Measurements from ENCODE around the gene SMARCB1.

Gene SMARCB1

DNA sequence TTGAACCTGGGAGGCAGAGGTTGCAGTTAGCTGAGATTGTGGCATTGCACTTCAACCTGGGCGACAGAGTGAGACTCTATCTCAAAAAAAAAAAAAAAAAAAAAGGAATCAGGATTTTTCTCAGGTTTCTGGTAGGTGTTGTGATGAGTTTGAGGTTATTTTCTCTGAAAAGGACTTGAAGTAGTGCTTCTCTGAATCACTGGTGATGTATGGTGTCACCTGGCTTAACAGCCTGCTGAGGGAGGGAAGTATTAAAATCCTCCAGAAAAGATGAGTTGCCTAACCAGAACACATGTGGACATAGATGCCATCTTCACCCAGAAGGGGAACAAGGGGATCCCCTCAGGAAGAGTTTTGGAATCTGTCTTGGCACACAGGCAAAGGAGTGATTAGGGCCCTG, 20.1 kb downstream of the SMARCB1 start:
- no peak overlapping the region for H3K27ac ChIP-seq
- no peak for TF ChIP-seq ZFX (IDR thresholded peaks at IDR 0.05; ENCODE audit: borderline replicate concordance)
- TF ChIP-seq, protein P1, sequence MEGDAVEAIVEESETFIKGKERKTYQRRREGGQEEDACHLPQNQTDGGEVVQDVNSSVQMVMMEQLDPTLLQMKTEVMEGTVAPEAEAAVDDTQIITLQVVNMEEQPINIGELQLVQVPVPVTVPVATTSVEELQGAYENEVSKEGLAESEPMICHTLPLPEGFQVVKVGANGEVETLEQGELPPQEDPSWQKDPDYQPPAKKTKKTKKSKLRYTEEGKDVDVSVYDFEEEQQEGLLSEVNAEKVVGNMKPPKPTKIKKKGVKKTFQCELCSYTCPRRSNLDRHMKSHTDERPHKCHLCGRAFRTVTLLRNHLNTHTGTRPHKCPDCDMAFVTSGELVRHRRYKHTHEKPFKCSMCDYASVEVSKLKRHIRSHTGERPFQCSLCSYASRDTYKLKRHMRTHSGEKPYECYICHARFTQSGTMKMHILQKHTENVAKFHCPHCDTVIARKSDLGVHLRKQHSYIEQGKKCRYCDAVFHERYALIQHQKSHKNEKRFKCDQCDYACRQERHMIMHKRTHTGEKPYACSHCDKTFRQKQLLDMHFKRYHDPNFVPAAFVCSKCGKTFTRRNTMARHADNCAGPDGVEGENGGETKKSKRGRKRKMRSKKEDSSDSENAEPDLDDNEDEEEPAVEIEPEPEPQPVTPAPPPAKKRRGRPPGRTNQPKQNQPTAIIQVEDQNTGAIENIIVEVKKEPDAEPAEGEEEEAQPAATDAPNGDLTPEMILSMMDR (IDR thresholded peaks at IDR 0.05) = no peak

DNA sequence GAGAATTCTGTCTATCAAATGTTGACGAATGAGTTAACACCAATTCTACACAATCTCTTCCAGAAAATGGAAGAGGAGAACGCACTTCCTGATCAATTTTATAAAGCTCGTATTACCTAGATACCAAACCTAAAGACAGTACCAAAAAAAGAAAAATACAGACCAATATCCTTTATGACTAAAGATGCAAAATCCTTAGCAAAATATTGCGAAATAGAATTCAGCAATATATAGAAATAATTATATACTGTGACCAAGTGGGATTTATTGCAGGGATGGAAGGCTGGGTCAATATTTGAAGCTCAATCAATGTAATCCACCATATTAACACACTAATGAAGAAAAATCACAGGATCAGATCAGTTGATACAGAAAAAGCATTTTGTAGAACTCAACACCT, 25.6 kb downstream of the SMARCB1 start:
- TF ChIP-seq, protein P1 (IDR thresholded peaks at IDR 0.05) = no peak
- TF ChIP-seq ZFX (IDR thresholded peaks at IDR 0.05; ENCODE audit: borderline replicate concordance) = no peak
- no peak overlapping the region for H3K27ac ChIP-seq

DNA sequence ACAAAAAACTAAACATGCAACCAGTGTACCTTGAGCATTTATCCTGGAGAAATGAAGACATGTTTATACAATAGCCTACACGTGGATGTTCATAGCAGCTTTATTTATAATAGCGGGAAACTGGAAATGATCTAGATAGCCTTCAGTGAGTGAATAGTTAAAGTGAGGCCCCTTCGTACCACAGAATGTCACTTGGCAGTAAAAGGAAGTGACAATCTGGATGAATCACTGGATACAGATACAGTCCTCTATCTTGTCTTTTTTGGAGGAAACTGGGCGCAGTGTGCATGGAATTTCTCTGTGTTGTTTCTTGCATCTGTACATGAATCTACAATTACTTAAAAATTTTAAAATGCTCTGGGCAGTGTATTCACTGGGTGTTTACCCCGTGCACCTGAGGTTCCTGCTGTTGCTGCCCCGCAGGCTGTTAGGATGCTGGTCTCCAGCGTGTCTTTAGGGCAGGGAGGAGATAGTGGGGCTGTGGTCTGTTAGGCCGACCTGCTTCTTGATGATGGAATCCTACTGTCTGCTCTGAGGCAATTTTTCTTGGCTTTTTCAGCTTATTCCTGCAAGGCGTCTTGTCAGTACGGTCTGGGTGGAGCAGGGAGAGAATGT, 28.9 kb downstream of the SMARCB1 start:
- no peak overlapping the region for H3K27ac ChIP-seq
- no peak for TF ChIP-seq ZFX (IDR thresholded peaks at IDR 0.05; ENCODE audit: borderline replicate concordance)
- TF ChIP-seq, protein P1 (IDR thresholded peaks at IDR 0.05) = no peak

DNA sequence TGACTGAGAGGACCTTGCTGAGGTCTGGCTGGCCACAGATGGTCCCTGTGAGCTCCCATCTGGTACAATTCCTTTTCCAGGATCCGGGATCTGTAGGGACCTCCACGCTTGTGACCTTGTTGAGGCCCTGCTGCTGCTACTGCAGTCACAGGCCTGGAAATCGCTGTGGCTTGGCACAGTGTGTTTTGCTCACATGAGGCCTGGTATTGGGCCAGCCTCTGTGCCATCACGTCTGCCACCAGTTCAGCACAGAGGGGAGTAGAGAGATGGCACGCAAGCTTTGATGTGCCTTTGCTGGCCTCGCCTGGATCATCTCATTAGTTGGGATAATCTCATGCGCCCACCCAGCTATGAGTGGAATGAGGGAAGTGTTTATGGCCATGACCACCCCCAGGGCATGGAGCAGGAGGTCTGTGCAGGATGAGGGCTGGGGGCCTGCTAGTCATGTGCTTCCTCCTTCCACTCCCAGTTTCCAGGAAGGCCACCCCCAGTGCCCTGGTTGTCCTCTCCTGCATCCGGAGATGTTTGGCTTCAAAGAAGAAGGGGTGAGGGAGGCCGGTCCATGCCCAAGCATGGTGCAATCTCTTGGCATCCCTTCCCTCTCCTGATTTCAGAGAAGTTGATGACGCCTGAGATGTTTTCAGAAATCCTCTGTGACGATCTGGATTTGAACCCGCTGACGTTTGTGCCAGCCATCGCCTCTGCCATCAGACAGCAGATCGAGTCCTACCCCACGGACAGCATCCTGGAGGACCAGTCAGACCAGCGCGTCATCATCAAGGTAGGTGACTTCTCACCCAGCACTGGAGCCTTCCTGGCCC, 29.6 kb downstream of the SMARCB1 start:
- H3K27ac ChIP-seq = no peak overlapping the region
- TF ChIP-seq, protein P1 (IDR thresholded peaks at IDR 0.05) = no peak
- TF ChIP-seq ZFX (IDR thresholded peaks at IDR 0.05; ENCODE audit: borderline replicate concordance) = no peak

DNA sequence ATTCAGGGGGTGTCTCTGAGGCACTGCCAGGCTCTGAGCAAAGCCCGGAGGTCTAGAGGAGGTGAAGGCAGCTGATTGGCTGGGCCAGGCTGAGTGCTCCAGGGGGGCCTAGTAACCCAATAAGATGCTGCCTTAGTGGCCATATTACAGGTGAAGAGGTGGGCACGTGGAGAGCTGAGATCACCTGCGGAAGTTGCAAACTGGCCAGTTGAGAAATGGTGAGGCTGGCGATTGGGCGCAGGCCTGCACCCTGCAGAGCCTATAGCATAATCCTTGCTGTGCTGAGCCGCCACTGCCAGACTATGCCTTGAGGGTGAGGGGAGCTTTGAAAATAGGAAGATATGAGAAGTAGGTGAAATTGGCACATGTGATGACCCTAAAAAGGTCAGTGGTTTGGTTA, 30.4 kb downstream of the SMARCB1 start:
- H3K27ac ChIP-seq = no peak overlapping the region
- no peak for TF ChIP-seq ZFX (IDR thresholded peaks at IDR 0.05; ENCODE audit: borderline replicate concordance)
- TF ChIP-seq, protein P1 (IDR thresholded peaks at IDR 0.05) = no peak

DNA sequence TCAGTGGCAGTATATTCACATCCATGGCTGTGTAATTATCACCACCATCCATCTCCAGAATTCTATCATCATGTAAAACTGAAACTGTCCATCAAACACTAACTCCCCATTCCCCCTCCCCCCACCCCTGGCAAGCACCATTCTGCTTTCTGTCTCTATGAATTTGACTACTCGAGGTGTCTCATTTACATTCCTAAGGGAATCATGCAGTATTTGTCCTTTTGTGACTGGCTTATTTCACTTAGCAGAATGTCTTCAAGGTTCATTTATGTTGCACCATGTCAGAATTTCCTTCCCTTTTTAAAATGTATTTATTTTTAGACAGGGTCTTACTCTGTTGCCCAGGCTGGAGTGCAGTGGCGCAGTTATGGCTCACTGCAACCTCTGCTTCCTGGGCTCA, 31.8 kb downstream of the SMARCB1 start:
- TF ChIP-seq, protein P1 (IDR thresholded peaks at IDR 0.05) = no peak
- TF ChIP-seq ZFX (IDR thresholded peaks at IDR 0.05; ENCODE audit: borderline replicate concordance) = no peak
- no peak overlapping the region for H3K27ac ChIP-seq

DNA sequence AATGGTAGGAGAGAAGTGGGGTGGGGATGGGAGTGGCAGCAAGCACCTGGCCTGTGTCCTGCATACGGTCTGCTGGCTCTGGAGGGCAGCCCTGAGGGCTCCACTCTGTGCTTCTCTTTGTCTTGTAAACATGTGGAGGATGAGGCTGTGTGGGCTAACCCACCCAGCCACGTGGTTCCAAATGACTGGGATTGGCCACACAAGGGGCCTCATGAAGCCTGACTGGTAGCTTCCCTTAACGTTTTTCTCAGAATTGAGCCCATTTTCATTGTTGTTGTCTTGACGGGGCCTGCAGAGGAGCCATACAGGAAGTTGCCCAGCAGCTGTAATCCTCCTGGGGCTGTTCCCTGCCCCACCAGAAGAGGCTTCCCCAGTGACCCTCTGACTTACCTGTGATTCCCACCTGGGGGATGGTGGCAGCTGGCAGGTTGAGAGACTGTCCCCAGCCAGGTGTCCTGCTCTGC, 34.0 kb downstream of the SMARCB1 start:
- no peak overlapping the region for H3K27ac ChIP-seq

More for the DNA sequence above, 34.0 kb downstream of the SMARCB1 start:
- no peak for TF ChIP-seq ZFX (IDR thresholded peaks at IDR 0.05; ENCODE audit: borderline replicate concordance)
- TF ChIP-seq, protein P1 (IDR thresholded peaks at IDR 0.05) = no peak
